Mononuclear cell (primary cell): ENCODE data around the gene LIFR. TPM values are rescaled to one million over a fixed set of nuclear protein-coding genes. Genes with fewer than 3 reads are reported as not detected.
"Not testable (repeated sequence)": the region's sequence is repeated elsewhere in the genome, so short reads cannot be mapped to it uniquely, and the experiment has no call there.

Experiments used
- H3K27me3 ChIP-seq: 2 replicates; pipeline ENCODE4 v1.6.0; 2011; ENCODE audit warnings: low read length, control low read depth; ENCODE audit not compliant: insufficient read depth
- H3K4me1 ChIP-seq: 2 replicates; pipeline ENCODE4 v1.5.1; 2011; ENCODE audit warnings: mild to moderate bottlenecking, low read length, control low read depth; ENCODE audit not compliant: insufficient read depth
- H3K4me3 ChIP-seq: 2 replicates; pipeline ENCODE4 v1.5.1; 2011; ENCODE audit warnings: mild to moderate bottlenecking, low read length, moderate library complexity
- H3K9me3 ChIP-seq: 2 replicates; pipeline ENCODE4 v1.5.1; 2011; ENCODE audit warnings: low read depth, mild to moderate bottlenecking, control low read depth, low read length
- total RNA-seq: library from RNA; depleted of rRNA; stranded (reverse); fragments of >200 nt; gene quantifications from one replicate; pipeline ENCODE4 v1.2.3, GENCODE V29; 2012

LIFR gene
- total RNA-seq, 1 donor = 0.31 TPM

GRCh38 chr5:38528162-38528703 lies 28.2 kb downstream of the LIFR start:
- H3K27me3 ChIP-seq = peaks cover 22% of the 10 kb centered on the region
- no peaks in the 10 kb centered on the region for H3K4me1 ChIP-seq
- H3K4me3 ChIP-seq = no peak overlapping the region
- no peaks in the 10 kb centered on the region for H3K9me3 ChIP-seq

GRCh38 chr5:38527475-38527874 lies 29.0 kb downstream of the LIFR start:
- H3K9me3 ChIP-seq = no peaks in the 10 kb centered on the region
- no peak overlapping the region for H3K4me3 ChIP-seq
- no peaks in the 10 kb centered on the region for H3K4me1 ChIP-seq
- H3K27me3 ChIP-seq = peaks cover 27% of the 10 kb centered on the region

- Histone ChIP-seq H3K4me1 (no peaks in the 10 kb centered on the region), H3K27me3 (peaks cover 19% of the 10 kb centered on the region), H3K4me3 (no peak overlapping the region), H3K9me3 (no peaks in the 10 kb centered on the region)
These were observed 32.4 kb downstream of the LIFR start for GRCh38 chr5:38524022-38524421.

- Histone ChIP-seq H3K4me3 (no peak overlapping the region), H3K4me1 (no peaks in the 10 kb centered on the region), H3K9me3 (no peaks in the 10 kb centered on the region), H3K27me3 (peaks cover 8% of the 10 kb centered on the region)
These were observed 37.0 kb downstream of the LIFR start for GRCh38 chr5:38519476-38519875.

GRCh38 chr5:38518341-38518740 lies 38.1 kb downstream of the LIFR start:
- Histone ChIP-seq H3K27me3 (peaks cover 12% of the 10 kb centered on the region), H3K4me1 (no peaks in the 10 kb centered on the region), H3K9me3 (no peaks in the 10 kb centered on the region), H3K4me3 (no peak overlapping the region)

GRCh38 chr5:38516649-38517048 lies 39.8 kb downstream of the LIFR start:
- not testable (repeated sequence) for H3K27me3 ChIP-seq, H3K4me3 ChIP-seq, H3K4me1 ChIP-seq, H3K9me3 ChIP-seq

- no peak overlapping the region for H3K4me3 ChIP-seq
- no peaks in the 10 kb centered on the region for H3K9me3 ChIP-seq
- peaks cover 7% of the 10 kb centered on the region for H3K27me3 ChIP-seq
- H3K4me1 ChIP-seq = no peaks in the 10 kb centered on the region
These were observed 40.8 kb downstream of the LIFR start for GRCh38 chr5:38515646-38516045.

- no peak overlapping the region for H3K4me3 ChIP-seq
- H3K4me1 ChIP-seq = no peaks in the 10 kb centered on the region
- H3K27me3 ChIP-seq = peaks cover 7% of the 10 kb centered on the region
- H3K9me3 ChIP-seq = no peaks in the 10 kb centered on the region
These were observed 41.4 kb downstream of the LIFR start for GRCh38 chr5:38515092-38515491.

- H3K27me3 ChIP-seq = peaks cover 10% of the 10 kb centered on the region
- H3K4me3 ChIP-seq = no peak overlapping the region
- no peaks in the 10 kb centered on the region for H3K9me3 ChIP-seq
- H3K4me1 ChIP-seq = no peaks in the 10 kb centered on the region
These were observed 47.3 kb downstream of the LIFR start for GRCh38 chr5:38509185-38509584.

GRCh38 chr5:38506302-38506701 lies 50.1 kb downstream of the LIFR start:
- H3K4me1 ChIP-seq = no peaks in the 10 kb centered on the region
- no peaks in the 10 kb centered on the region for H3K9me3 ChIP-seq
- peaks cover 13% of the 10 kb centered on the region for H3K27me3 ChIP-seq

GRCh38 chr5:38500573-38501260 lies 55.7 kb downstream of the LIFR start:
- H3K27me3 ChIP-seq = peaks cover 13% of the 10 kb centered on the region
- H3K9me3 ChIP-seq = no peaks in the 10 kb centered on the region
- no peak overlapping the region for H3K4me3 ChIP-seq
- H3K4me1 ChIP-seq = no peaks in the 10 kb centered on the region

More at GRCh38 chr5:38506302-38506701, 50.1 kb downstream of the LIFR start:
- no peak overlapping the region for H3K4me3 ChIP-seq

GRCh38 chr5:38497946-38498345 lies 58.5 kb downstream of the LIFR start:
- no peak overlapping the region for H3K4me3 ChIP-seq
- no peaks in the 10 kb centered on the region for H3K4me1 ChIP-seq
- no peaks in the 10 kb centered on the region for H3K9me3 ChIP-seq
- H3K27me3 ChIP-seq = peaks cover 4% of the 10 kb centered on the region

GRCh38 chr5:38494763-38495162 lies 61.7 kb downstream of the LIFR start:
- H3K9me3 ChIP-seq = no peaks in the 10 kb centered on the region
- H3K4me1 ChIP-seq = no peaks in the 10 kb centered on the region
- H3K27me3 ChIP-seq = peaks cover 4% of the 10 kb centered on the region
- H3K4me3 ChIP-seq = no peak overlapping the region

- Histone ChIP-seq H3K4me1 (no peaks in the 10 kb centered on the region), H3K27me3 (peaks cover 4% of the 10 kb centered on the region), H3K4me3 (no peak overlapping the region), H3K9me3 (no peaks in the 10 kb centered on the region)
These were observed 62.3 kb downstream of the LIFR start for GRCh38 chr5:38494175-38494574.

- H3K4me3 ChIP-seq = no peak overlapping the region
- peaks cover 53% of the 10 kb centered on the region for H3K27me3 ChIP-seq
- H3K9me3 ChIP-seq = no peaks in the 10 kb centered on the region
- no peaks in the 10 kb centered on the region for H3K4me1 ChIP-seq
These were observed 72.5 kb downstream of the LIFR start for GRCh38 chr5:38483805-38484398.
